SK-N-SH treated with all-trans-retinoic acid at 6 μM for 48 hours (cell line): ENCODE results near the gene HNF1A.

ENCODE experiments used
- ATAC-seq: fragments of 200-7000 bp; cut with Tn5 transposase; 3 replicates; pipeline ENCODE4 v1.9.1; 2020; ENCODE audit warnings: mild to moderate bottlenecking, moderate library complexity
- ARNTL ChIP-seq: fragments of 450-650 bp; formaldehyde crosslinking; IDR thresholded peaks from 2 replicates; pipeline ENCODE4 v1.5.0; 2020; ENCODE audit warnings: low read depth, mild to moderate bottlenecking, moderate library complexity, borderline replicate concordance
- BACH2 ChIP-seq: fragments of 250-450 bp; sonication (Bioruptor Pico); IDR thresholded peaks from 2 replicates; pipeline ENCODE4 v1.9.0; 2021; ENCODE audit warnings: mild to moderate bottlenecking, borderline replicate concordance
- CREB5 ChIP-seq: fragments of 250-450 bp; sonication (Bioruptor Pico); IDR thresholded peaks from 2 replicates; pipeline ENCODE4 v1.5.1; 2020; ENCODE audit warnings: low read depth, mild to moderate bottlenecking, moderate library complexity
- CSDC2 ChIP-seq: fragments of 250-450 bp; sonication (Bioruptor Pico); IDR thresholded peaks from 2 replicates; pipeline ENCODE4 v1.5.0; 2020; ENCODE audit warnings: mild to moderate bottlenecking, moderate library complexity
- ESRRG ChIP-seq: fragments of 250-450 bp; sonication (Bioruptor Pico); IDR thresholded peaks from 2 replicates; pipeline ENCODE4 v1.6.1; 2021; ENCODE audit warnings: mild to moderate bottlenecking
- GLIS3 ChIP-seq: fragments of 250-450 bp; sonication (Bioruptor Pico); IDR thresholded peaks from 2 replicates; pipeline ENCODE4 v1.5.0; 2020; ENCODE audit warnings: mild to moderate bottlenecking, moderate library complexity
- ISL1 ChIP-seq: fragments of 250-450 bp; sonication (Bioruptor Pico); IDR thresholded peaks from 2 replicates; pipeline ENCODE4 v2.1.2; 2022; ENCODE audit warnings: mild to moderate bottlenecking, moderate library complexity
- OSR1 ChIP-seq: fragments of 250-450 bp; sonication (Bioruptor Pico); IDR thresholded peaks from 2 replicates; pipeline ENCODE4 v1.8.0; 2022; ENCODE audit warnings: moderate library complexity, mild to moderate bottlenecking, inconsistent platforms
- PATZ1 ChIP-seq: fragments of 250-450 bp; sonication (Bioruptor Pico); IDR thresholded peaks from 2 replicates; pipeline ENCODE4 v1.8.0; 2020; ENCODE audit warnings: mild to moderate bottlenecking, moderate library complexity, borderline replicate concordance
- POU6F1 ChIP-seq: fragments of 250-450 bp; sonication (Bioruptor Pico); IDR thresholded peaks from 2 replicates; pipeline ENCODE4 v1.8.0; 2021; ENCODE audit warnings: low read depth, mild to moderate bottlenecking, moderate library complexity, borderline replicate concordance
- PPARA ChIP-seq: fragments of 250-450 bp; sonication (Bioruptor Pico); IDR thresholded peaks from 2 replicates; pipeline ENCODE4 v1.5.0; 2020; ENCODE audit warnings: mild to moderate bottlenecking, borderline replicate concordance
- RARB ChIP-seq: fragments of 250-450 bp; sonication (Bioruptor Pico); IDR thresholded peaks from 2 replicates; pipeline ENCODE4 v1.8.0; 2021; ENCODE audit warnings: mild to moderate bottlenecking, moderate library complexity
- SNAI2 ChIP-seq: fragments of 250-450 bp; sonication (Bioruptor Pico); IDR thresholded peaks from 2 replicates; pipeline ENCODE4 v1.5.0; 2020; ENCODE audit warnings: mild to moderate bottlenecking, moderate library complexity
- TCF4 ChIP-seq: fragments of 250-450 bp; sonication (Bioruptor Pico); IDR thresholded peaks from 2 replicates; pipeline ENCODE4 v1.8.0; 2021; ENCODE audit warnings: mild to moderate bottlenecking, moderate library complexity, borderline replicate concordance
- TOX ChIP-seq: fragments of 250-450 bp; sonication (Bioruptor Pico); IDR thresholded peaks from 2 replicates; pipeline ENCODE4 v1.8.0; 2021; ENCODE audit warnings: mild to moderate bottlenecking, moderate library complexity, borderline replicate concordance
- ZC3H10 ChIP-seq: fragments of 250-450 bp; sonication (Bioruptor Pico); IDR thresholded peaks from 2 replicates; pipeline ENCODE4 v1.5.1; 2021; ENCODE audit warnings: mild to moderate bottlenecking, moderate library complexity
- ZFP3 ChIP-seq: fragments of 250-450 bp; sonication (Bioruptor Pico); IDR thresholded peaks from 2 replicates; pipeline ENCODE4 v1.5.0; 2020; ENCODE audit warnings: mild to moderate bottlenecking, moderate library complexity
- ZFP30 ChIP-seq: fragments of 450-650 bp; formaldehyde crosslinking; IDR thresholded peaks from 2 replicates; pipeline ENCODE4 v1.5.0; 2022; ENCODE audit warnings: mild to moderate bottlenecking, moderate library complexity
- ZNF565 ChIP-seq: fragments of 450-650 bp; formaldehyde crosslinking; conservative IDR thresholded peaks from 2 replicates; pipeline ENCODE4 v1.5.0; 2020; ENCODE audit warnings: low read depth, mild to moderate bottlenecking, moderate library complexity
- ZNF70 ChIP-seq: fragments of 450-650 bp; formaldehyde crosslinking; IDR thresholded peaks from 2 replicates; pipeline ENCODE4 v1.5.0; 2020; ENCODE audit warnings: mild to moderate bottlenecking, moderate library complexity
- ZNF8 ChIP-seq: fragments of 450-650 bp; formaldehyde crosslinking; IDR thresholded peaks from 2 replicates; pipeline ENCODE4 v1.5.0; 2020; ENCODE audit warnings: mild to moderate bottlenecking, moderate library complexity
- TF ChIP-seq, protein P1 (sequence below): fragments of 250-450 bp; sonication (Bioruptor Pico); IDR thresholded peaks from 2 replicates; pipeline ENCODE4 v1.5.1; 2021; ENCODE audit warnings: mild to moderate bottlenecking, moderate library complexity

The HNF1A gene

GRCh38 chr12:120984351-120984898 lies 6.1 kb downstream of the HNF1A start (continued):
- TF ChIP-seq ZC3H10 (CRISPR knock-in tag) (no peak), ESRRG (CRISPR knock-in tag) (no peak), CSDC2 (CRISPR knock-in tag) (no peak), ZNF8 (CRISPR knock-in tag) (no peak), TOX (CRISPR knock-in tag) (no peak), PPARA (CRISPR knock-in tag) (no peak), OSR1 (no peak), ZNF70 (CRISPR knock-in tag) (no peak), ISL1 (CRISPR knock-in tag) (no peak), ZFP3 (CRISPR knock-in tag) (no peak), TCF4 (CRISPR knock-in tag) (no peak)
- TF ChIP-seq, all 23 proteins: peak for 0

DNA sequence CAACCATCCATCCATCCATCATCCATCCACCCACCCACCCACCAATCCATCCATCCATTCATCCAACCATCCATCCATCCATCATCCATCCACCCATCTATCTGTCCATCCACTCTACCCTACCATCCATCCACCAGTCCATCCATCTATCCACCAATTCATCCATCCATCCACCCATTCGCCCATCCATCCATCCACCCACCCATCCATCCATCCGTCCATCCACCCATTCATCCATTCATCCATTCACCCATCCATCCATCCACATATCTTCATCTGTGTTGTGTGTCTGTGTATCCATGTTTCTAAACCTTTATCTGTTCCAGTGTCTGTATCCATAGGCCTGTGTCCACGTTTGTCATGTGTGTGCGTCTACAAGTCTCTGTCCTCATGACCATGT lies 9.9 kb downstream of the HNF1A start:
- no peak for ATAC-seq
- TF ChIP-seq TOX (CRISPR knock-in tag) (no peak), PPARA (CRISPR knock-in tag) (no peak)

DNA sequence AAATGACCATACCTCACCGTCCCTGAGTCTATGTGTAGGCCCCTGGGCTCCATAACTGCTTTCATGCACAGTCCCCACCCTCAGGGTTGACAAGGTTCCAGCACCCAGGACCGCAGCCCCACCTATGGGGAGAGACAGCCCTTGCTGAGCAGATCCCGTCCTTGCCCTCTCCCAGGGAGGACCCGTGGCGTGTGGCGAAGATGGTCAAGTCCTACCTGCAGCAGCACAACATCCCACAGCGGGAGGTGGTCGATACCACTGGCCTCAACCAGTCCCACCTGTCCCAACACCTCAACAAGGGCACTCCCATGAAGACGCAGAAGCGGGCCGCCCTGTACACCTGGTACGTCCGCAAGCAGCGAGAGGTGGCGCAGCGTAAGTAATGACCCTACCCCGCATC lies 10.3 kb downstream of the HNF1A start:
- TF ChIP-seq ARNTL (no peak), ZNF8 (CRISPR knock-in tag) (no peak), ZC3H10 (CRISPR knock-in tag) (no peak), ISL1 (CRISPR knock-in tag) (no peak), ZNF70 (CRISPR knock-in tag) (no peak), CSDC2 (CRISPR knock-in tag) (no peak), TOX (CRISPR knock-in tag) (no peak), ZNF565 (no peak), ZFP30 (CRISPR knock-in tag) (no peak), CREB5 (CRISPR knock-in tag) (no peak), BACH2 (CRISPR knock-in tag) (no peak), POU6F1 (CRISPR knock-in tag) (no peak), GLIS3 (CRISPR knock-in tag) (no peak), PPARA (CRISPR knock-in tag) (no peak)
- TF ChIP-seq, protein P1, sequence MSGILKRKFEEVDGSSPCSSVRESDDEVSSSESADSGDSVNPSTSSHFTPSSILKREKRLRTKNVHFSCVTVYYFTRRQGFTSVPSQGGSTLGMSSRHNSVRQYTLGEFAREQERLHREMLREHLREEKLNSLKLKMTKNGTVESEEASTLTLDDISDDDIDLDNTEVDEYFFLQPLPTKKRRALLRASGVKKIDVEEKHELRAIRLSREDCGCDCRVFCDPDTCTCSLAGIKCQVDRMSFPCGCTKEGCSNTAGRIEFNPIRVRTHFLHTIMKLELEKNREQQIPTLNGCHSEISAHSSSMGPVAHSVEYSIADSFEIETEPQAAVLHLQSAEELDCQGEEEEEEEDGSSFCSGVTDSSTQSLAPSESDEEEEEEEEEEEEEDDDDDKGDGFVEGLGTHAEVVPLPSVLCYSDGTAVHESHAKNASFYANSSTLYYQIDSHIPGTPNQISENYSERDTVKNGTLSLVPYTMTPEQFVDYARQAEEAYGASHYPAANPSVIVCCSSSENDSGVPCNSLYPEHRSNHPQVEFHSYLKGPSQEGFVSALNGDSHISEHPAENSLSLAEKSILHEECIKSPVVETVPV (CRISPR knock-in tag), result no peak
- ATAC-seq, result no peak

GRCh38 chr12:120989687-120990086 lies 11.3 kb downstream of the HNF1A start:
- no peak for ATAC-seq
- TF ChIP-seq SNAI2 (CRISPR knock-in tag) (no peak), BACH2 (CRISPR knock-in tag) (no peak), POU6F1 (CRISPR knock-in tag) (no peak), ARNTL (no peak), ZC3H10 (CRISPR knock-in tag) (no peak), PPARA (CRISPR knock-in tag) (no peak), ZFP30 (CRISPR knock-in tag) (no peak), RARB (CRISPR knock-in tag) (no peak), OSR1 (no peak), PATZ1 (CRISPR knock-in tag) (no peak), TCF4 (CRISPR knock-in tag) (no peak), ISL1 (CRISPR knock-in tag) (no peak)
- TF ChIP-seq, protein P1 (CRISPR knock-in tag), result no peak
- TF ChIP-seq, all 23 proteins: peak for 0
